H1 (cell line): ENCODE measurements around the gene ALPL. TPM values are rescaled to one million over a fixed set of nuclear protein-coding genes. Genes with fewer than 3 reads are reported as not detected.

Experiments used
- CTCF ChIA-PET: fragments of 300-600 bp; sonication (Branson Sonifier 250); formaldehyde crosslinking; loops from one replicate; lab custom pipeline; 2021; ENCODE audit not compliant: partially characterized antibody; lab: Charles Lee
- POLR2A ChIA-PET: fragments of 300-600 bp; sonication (Branson Sonifier 250); formaldehyde crosslinking; loops from one replicate; lab custom pipeline; 2021; ENCODE audit warnings: inconsistent platforms; ENCODE audit not compliant: partially characterized antibody; lab: Charles Lee
- DNase-seq, 2 experiments: peaks; one replicate each; pipeline versions ENCODE4 v3.0.0 to v3.0.0-alpha.2; 2010 to 2022; ENCODE audit warnings: low spot score in 2 of 2, low read depth in 1 of 2, mixed read lengths in 1 of 2
- FAIRE-seq: peaks from 2 replicates; lab custom pipeline; 2011; peaks lifted over from hg19 to GRCh38; lab: Jason Lieb, UNC
- H2AFZ ChIP-seq: 2 replicates; pipeline ENCODE4 v1.8.1; 2012; ENCODE audit warnings: low read length, inconsistent platforms
- H2AK5ac ChIP-seq: 2 replicates; pipeline ENCODE4 v1.6.1; 2013; ENCODE audit warnings: low read depth, low read length
- H2BK120ac ChIP-seq: replicated peaks from 2 replicates; pipeline ENCODE3; 2013; ENCODE audit warnings: low read depth, low read length, inconsistent platforms
- H2BK12ac ChIP-seq: 2 replicates; pipeline ENCODE4 v1.6.1; 2013; ENCODE audit warnings: low read depth, low read length
- H2BK15ac ChIP-seq: 2 replicates; pipeline ENCODE4 v1.6.1; 2013; ENCODE audit warnings: low read length
- H2BK20ac ChIP-seq: 2 replicates; pipeline ENCODE4 v1.6.1; 2013; ENCODE audit warnings: low read length
- H2BK5ac ChIP-seq: 2 replicates; pipeline ENCODE4 v1.6.1; 2013; ENCODE audit warnings: low read depth, low read length
- H3K14ac ChIP-seq: 2 replicates; pipeline ENCODE4 v1.6.1; 2013; ENCODE audit warnings: inconsistent platforms; ENCODE audit not compliant: insufficient read length
- H3K18ac ChIP-seq: 2 replicates; pipeline ENCODE4 v1.6.1; 2013; ENCODE audit warnings: low read length; ENCODE audit errors: extremely low read depth
- H3K23ac ChIP-seq: 2 replicates; pipeline ENCODE4 v1.6.1; 2013; ENCODE audit warnings: inconsistent platforms; ENCODE audit not compliant: insufficient read length
- H3K23me2 ChIP-seq: 2 replicates; pipeline ENCODE4 v1.6.1; 2013; ENCODE audit warnings: low read depth, low read length
- H3K27ac ChIP-seq: 2 replicates; pipeline ENCODE4 v1.6.1; 2011; ENCODE audit warnings: low read depth, low read length, inconsistent platforms
- H3K27me3 ChIP-seq, 4 experiments: replicated peaks in 1 of 4; 1 replicate in 1 of 4; 2 replicates in 3 of 4; pipeline versions ENCODE4 v1.6.1 to v1.8.1; 2011 to 2013; ENCODE audit warnings: low read length in 3 of 4, mild to moderate bottlenecking in 3 of 4, inconsistent platforms in 2 of 4, mixed read lengths in 2 of 4, moderate library complexity in 1 of 4; ENCODE audit not compliant: control insufficient read depth in 3 of 4, insufficient read depth in 3 of 4; ENCODE audit errors: extremely low read depth in 1 of 4
- H3K36me3 ChIP-seq, 4 experiments: 2 replicates each; pipeline versions ENCODE4 v1.6.1 to v1.8.1; 2011 to 2013; ENCODE audit warnings: mild to moderate bottlenecking in 4 of 4, low read length in 3 of 4, moderate library complexity in 2 of 4, control low read depth in 1 of 4, inconsistent platforms in 1 of 4; ENCODE audit not compliant: insufficient read depth in 4 of 4, control insufficient read depth in 2 of 4
- H3K4ac ChIP-seq: replicated peaks from 2 replicates; pipeline ENCODE3; 2013; ENCODE audit warnings: low read length, low read depth, mixed read lengths, inconsistent platforms; ENCODE audit not compliant: insufficient read length
- H3K4me1 ChIP-seq, 4 experiments: replicated peaks in 1 of 4; 1 replicate in 1 of 4; 2 replicates in 3 of 4; pipeline versions ENCODE4 v1.6.1 to v1.8.1; 2011 to 2013; ENCODE audit warnings: low read length in 3 of 4, inconsistent platforms in 2 of 4, mixed read lengths in 1 of 4; ENCODE audit not compliant: insufficient read depth in 4 of 4, control insufficient read depth in 3 of 4
- H3K4me2 ChIP-seq, 2 experiments: 2 replicates each; pipeline versions ENCODE4 v1.6.1 to v1.8.1; 2011 to 2013; ENCODE audit warnings: low read depth in 2 of 2, low read length in 2 of 2, control low read depth in 1 of 2, inconsistent platforms in 1 of 2, mild to moderate bottlenecking in 1 of 2; ENCODE audit not compliant: insufficient read depth in 1 of 2
- H3K4me3 ChIP-seq, 4 experiments: fragments of 200-600, 300-600 bp in 1 of 4; sonication (generic), shearing (Covaris generic), sonication (Bioruptor Twin) in 1 of 4; 2 replicates each; pipeline versions ENCODE4 v1.5.1 to v1.8.1; 2011 to 2016; ENCODE audit warnings: low read length in 4 of 4, low read depth in 3 of 4, control low read depth in 2 of 4, inconsistent platforms in 2 of 4, mild to moderate bottlenecking in 2 of 4, mixed read lengths in 1 of 4, moderate library complexity in 1 of 4; ENCODE audit not compliant: insufficient read depth in 2 of 4; ENCODE audit errors: extremely low read depth in 1 of 4
- H3K56ac ChIP-seq: replicated peaks from 2 replicates; pipeline ENCODE3; 2013; ENCODE audit warnings: low read depth, mild to moderate bottlenecking, mixed read lengths, low read length, inconsistent platforms; ENCODE audit not compliant: insufficient read length
- H3K79me1 ChIP-seq: 2 replicates; pipeline ENCODE4 v1.6.1; 2013; ENCODE audit warnings: low read depth, low read length, control low read depth
- H3K79me2 ChIP-seq, 2 experiments: 2 replicates each; pipeline versions ENCODE4 v1.6.1 to v1.8.1; 2012 to 2013; ENCODE audit warnings: low read length in 2 of 2, mild to moderate bottlenecking in 2 of 2, inconsistent platforms in 1 of 2; ENCODE audit not compliant: insufficient read depth in 2 of 2, control insufficient read depth in 1 of 2
- H3K9ac ChIP-seq, 4 experiments: replicated peaks in 1 of 4; 1 replicate in 1 of 4; 2 replicates in 3 of 4; pipeline versions ENCODE4 v1.6.1 to v1.8.1; 2011 to 2013; ENCODE audit warnings: low read depth in 3 of 4, low read length in 3 of 4, control low read depth in 2 of 4, mild to moderate bottlenecking in 2 of 4, moderate library complexity in 2 of 4, inconsistent platforms in 1 of 4; ENCODE audit errors: extremely low read depth in 1 of 4
- H3K9me3 ChIP-seq, 2 experiments: 2 replicates each; pipeline versions ENCODE4 v1.6.1 to v1.8.1; 2012 to 2013; ENCODE audit warnings: mild to moderate bottlenecking in 2 of 2, moderate library complexity in 2 of 2, control low read depth in 1 of 2, inconsistent platforms in 1 of 2, low read depth in 1 of 2, low read length in 1 of 2, mixed read lengths in 1 of 2; ENCODE audit not compliant: insufficient read depth in 2 of 2
- H4K20me1 ChIP-seq, 2 experiments: replicated peaks in 1 of 2; 2 replicates each; pipeline versions ENCODE3 to v1.8.1; 2011 to 2013; ENCODE audit warnings: inconsistent platforms in 2 of 2, low read length in 2 of 2, mild to moderate bottlenecking in 1 of 2; ENCODE audit not compliant: insufficient read depth in 2 of 2, control insufficient read depth in 1 of 2
- H4K5ac ChIP-seq: 2 replicates; pipeline ENCODE4 v1.6.1; 2013; ENCODE audit warnings: low read length, low read depth, mixed read lengths, inconsistent platforms; ENCODE audit not compliant: insufficient read length
- H4K8ac ChIP-seq: 2 replicates; pipeline ENCODE4 v1.8.0; 2013; ENCODE audit warnings: mild to moderate bottlenecking, moderate library complexity, low read length, inconsistent platforms; ENCODE audit not compliant: insufficient read depth; ENCODE audit errors: extremely low read depth
- H4K91ac ChIP-seq: replicated peaks from 2 replicates; pipeline ENCODE3; 2013; ENCODE audit warnings: low read length, mixed read lengths, inconsistent platforms; ENCODE audit not compliant: insufficient read length
- NANOG ChIP-seq: IDR thresholded peaks from 2 replicates; pipeline ENCODE4 v1.6.1; 2011; ENCODE audit warnings: low read length, low read depth, mild to moderate bottlenecking, inconsistent platforms; ENCODE audit not compliant: insufficient read depth, poor library complexity, severe bottlenecking
- RAD21 ChIP-seq, 2 experiments: IDR thresholded peaks in 1 of 2; conservative IDR thresholded peaks in 1 of 2; 2 replicates each; pipeline ENCODE4 v1.6.1; 2011; ENCODE audit warnings: low read depth in 2 of 2, low read length in 2 of 2, improper control_type of control experiment in 1 of 2, inconsistent platforms in 1 of 2, mild to moderate bottlenecking in 1 of 2, moderate library complexity in 1 of 2
- WGBS, 2 experiments: shearing (Covaris generic) in 1 of 2; methylation state at CpG; one replicate each; pipeline versions ENCODE4 v1.1.6 to v1.1.7; 2013 to 2015; ENCODE audit warnings: low lambda C conversion rate in 2 of 2, mixed read lengths in 2 of 2, inconsistent platforms in 1 of 2, low coverage in 1 of 2, missing lambda C conversion rate in 1 of 2; ENCODE audit not compliant: insufficient replicate concordance in 2 of 2, insufficient coverage in 1 of 2, insufficient read length in 1 of 2; ENCODE audit errors: extremely low coverage in 1 of 2, missing lambda C conversion rate in 1 of 2; 5-methylcytosine and 5-hydroxymethylcytosine counted together
- polyA plus RNA-seq, 7 experiments: library from polyadenylated mRNA; depleted of rRNA in 3 of 7; stranded (reverse) in 5 of 7; unstranded in 2 of 7; fragments of >200 nt in 5 of 7; fragments of 200-250 nt in 2 of 7; gene quantifications; 1 replicate in 5 of 7; 2 replicates in 1 of 7; 4 replicates in 1 of 7; pipeline versions ENCODE4 v1.2.1 to v1.2.3, GENCODE V29; 2011 to 2013; ENCODE audit warnings: missing spikeins in 2 of 7, mixed read lengths in 2 of 7
- total RNA-seq: library from RNA; stranded (reverse); fragmentation: NEBNext Ultra II Directional; extraction: Animal tissue kit (Norgen Biotek cat#: 25700); gene quantifications from 2 replicates; pipeline ENCODE4 v1.2.1, GENCODE V29; 2021

ALPL gene
- total and polyA plus RNA-seq, 2 of the 8 experiments (the other 6 are each of a cell fraction or from before 2014, with no cell fraction given) = 175 to 362 TPM

GRCh38 chr1:21612057-21612456 is 102.8 kb downstream of the ALPL start:
- peaks cover 2 to 5% (median 3%) of the 10 kb centered on the region in 4 experiments; a peak in 6 of 7 replicates for H3K4me1 ChIP-seq
- H2BK5ac ChIP-seq = no peak overlapping the region
- no peak overlapping the region for H2AFZ ChIP-seq
- no peak overlapping the region for H3K9ac ChIP-seq
- no peaks in the 10 kb centered on the region for H3K9me3 ChIP-seq
- no peak overlapping the region for H4K8ac ChIP-seq
- TF ChIP-seq NANOG (no peak), RAD21 (IDR thresholded peaks at IDR 0.05 in 1 of 2, conservative IDR thresholded peaks at IDR 0.05 in 1 of 2; ENCODE audit: low read depth in 2 of 2, low read length in 2 of 2) (no peak)
- ChIA-PET CTCF (interaction anchor here (1.8 kb wide), 1 partner anchor 11 kb away, joined by 5 read pairs; no protein-coding TSS in a partner anchor), POLR2A (no interaction called here)
- no peak overlapping the region for H3K56ac ChIP-seq
- H4K20me1 ChIP-seq = peaks cover 0 to 2% of the 10 kb centered on the region in 2 experiments
- FAIRE-seq (no peak), DNase-seq (no peak)
- no peak overlapping the region for H3K27ac ChIP-seq
- no peak overlapping the region for H3K4me2 ChIP-seq
- H3K79me2 ChIP-seq = no peaks in the 10 kb centered on the region
- WGBS, 2 experiments = 93% methylated on average over 13 of the region's 13 CpGs; no CpG with 5 or more reads in 1 of the 2 experiments
- no peak overlapping the region for H3K4ac ChIP-seq
- no peak overlapping the region for H3K4me3 ChIP-seq
- no peak overlapping the region for H2BK15ac ChIP-seq
- no peak overlapping the region for H3K14ac ChIP-seq
- no peak overlapping the region for H2BK20ac ChIP-seq
- H2BK120ac ChIP-seq = no peak overlapping the region
- peaks cover 0 to 3% (median 0%) of the 10 kb centered on the region in 4 experiments; a peak in 2 of 8 replicates for H3K36me3 ChIP-seq
- no peaks in the 10 kb centered on the region for H3K79me1 ChIP-seq
- H4K5ac ChIP-seq = no peak overlapping the region
- H3K18ac ChIP-seq = no peak overlapping the region
- H2AK5ac ChIP-seq = no peak overlapping the region
- no peak overlapping the region for H4K91ac ChIP-seq
- no peak overlapping the region for H2BK12ac ChIP-seq
- H3K23me2 ChIP-seq = no peaks in the 10 kb centered on the region
- no peak overlapping the region for H3K23ac ChIP-seq
- H3K27me3 ChIP-seq = no peaks in the 10 kb centered on the region
